HG03575 (cell line): Measurements from ENCODE around the gene ARHGAP42.
A peak's percentile ranks its signal among the peaks of the same experiment; 100 is the strongest.

Source experiments
- ATAC-seq: cut with Tn5 transposase; IDR thresholded peaks from one replicate; pipeline ENCODE4 v1.9.1; 2021; ENCODE audit not compliant: unreplicated experiment, insufficient number of reproducible peaks, low FRiP score; ENCODE audit errors: extremely low read depth

ARHGAP42 gene

GRCh38 chr11:100680070-100680469 is 7.0 kb upstream of the ARHGAP42 start:
- no peak for ATAC-seq

GRCh38 chr11:100681064-100681502 is 6.0 kb upstream of the ARHGAP42 start:
- peak; percentile 100 for ATAC-seq

- ATAC-seq, result no peak
These were observed 4.7 kb upstream of the ARHGAP42 start for GRCh38 chr11:100682247-100682969.

- no peak for ATAC-seq
These were observed 4.0 kb upstream of the ARHGAP42 start for GRCh38 chr11:100683126-100683525.

GRCh38 chr11:100684101-100685065 is 2.7 kb upstream of the ARHGAP42 start:
- ATAC-seq, result no peak

GRCh38 chr11:100686476-100687053 is 523 bp upstream of the ARHGAP42 start:
- ATAC-seq, result no peak

GRCh38 chr11:100687630-100688395 is 725 bp downstream of the ARHGAP42 start:
- ATAC-seq, result peak; percentile 52

- ATAC-seq, result no peak
These were observed 2.1 kb downstream of the ARHGAP42 start for GRCh38 chr11:100689141-100689540.

GRCh38 chr11:100691896-100692653 is 5.0 kb downstream of the ARHGAP42 start:
- no peak for ATAC-seq

- no peak for ATAC-seq
These were observed 8.8 kb downstream of the ARHGAP42 start for GRCh38 chr11:100695911-100696310.

GRCh38 chr11:100703139-100703538 is 16.1 kb downstream of the ARHGAP42 start:
- ATAC-seq, result no peak

GRCh38 chr11:100703801-100704575 is 16.9 kb downstream of the ARHGAP42 start:
- ATAC-seq, result no peak

GRCh38 chr11:100705447-100705846 is 18.4 kb downstream of the ARHGAP42 start:
- ATAC-seq, result no peak

GRCh38 chr11:100706179-100706578 is 19.1 kb downstream of the ARHGAP42 start:
- no peak for ATAC-seq

GRCh38 chr11:100709233-100709957 is 22.3 kb downstream of the ARHGAP42 start:
- no peak for ATAC-seq

GRCh38 chr11:100711984-100712383 is 24.9 kb downstream of the ARHGAP42 start:
- ATAC-seq, result no peak

- ATAC-seq, result no peak
These were observed 25.5 kb downstream of the ARHGAP42 start for GRCh38 chr11:100712583-100712982.
